Medulla oblongata (tissue), 1 donor: ENCODE data around the gene MINDY4B.

Experiments used
- DNase-seq: peaks from one replicate; pipeline ENCODE4 v3.0.0-alpha.2; 2015; ENCODE audit errors: extremely low spot score

The MINDY4B gene

DNA sequence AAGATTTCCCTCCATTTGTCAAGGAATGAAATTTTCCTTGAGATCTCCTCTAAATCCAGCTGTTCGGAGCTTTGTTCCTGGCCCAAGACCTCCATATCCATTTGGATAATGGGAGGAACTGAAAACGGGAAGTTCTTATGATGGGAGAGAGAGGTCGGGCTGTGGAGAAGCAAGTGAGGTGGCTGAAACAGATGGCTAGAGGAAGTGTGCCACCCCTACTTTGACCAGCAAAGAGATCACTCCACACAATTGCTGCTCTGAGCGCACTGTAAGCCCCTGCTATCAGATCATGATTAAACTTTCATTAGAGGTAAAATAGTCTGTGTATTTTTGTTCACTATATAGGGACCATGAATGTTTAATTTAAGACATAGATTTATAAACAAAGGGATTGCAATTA lies at the start of gene MINDY4B:
TSS of gene MINDY4B (minus strand) at position 101 of the 400 bp plus-strand sequence. CDS start at position 101, 0 bp downstream.
- no peak for DNase-seq

DNA sequence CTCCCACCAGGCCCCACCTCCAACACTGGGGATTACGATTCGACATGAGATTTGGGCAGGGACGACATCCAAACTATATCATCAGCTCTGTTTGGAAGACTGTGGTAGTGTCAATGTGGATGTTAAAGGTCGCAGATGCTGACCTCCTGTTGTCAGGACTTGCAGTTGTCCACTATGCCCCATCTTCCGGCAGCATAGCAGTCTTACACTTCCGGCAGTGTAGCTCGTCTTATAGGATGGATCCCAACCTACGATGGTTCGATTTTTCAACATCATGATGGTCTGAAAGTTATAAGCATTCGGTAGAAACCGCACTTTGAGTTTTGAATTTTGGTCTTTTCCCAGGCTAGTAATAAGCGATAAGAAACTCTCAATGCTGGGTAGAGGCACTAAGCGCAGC lies 46.7 kb upstream of the MINDY4B start:
- DNase-seq, result no peak

DNA sequence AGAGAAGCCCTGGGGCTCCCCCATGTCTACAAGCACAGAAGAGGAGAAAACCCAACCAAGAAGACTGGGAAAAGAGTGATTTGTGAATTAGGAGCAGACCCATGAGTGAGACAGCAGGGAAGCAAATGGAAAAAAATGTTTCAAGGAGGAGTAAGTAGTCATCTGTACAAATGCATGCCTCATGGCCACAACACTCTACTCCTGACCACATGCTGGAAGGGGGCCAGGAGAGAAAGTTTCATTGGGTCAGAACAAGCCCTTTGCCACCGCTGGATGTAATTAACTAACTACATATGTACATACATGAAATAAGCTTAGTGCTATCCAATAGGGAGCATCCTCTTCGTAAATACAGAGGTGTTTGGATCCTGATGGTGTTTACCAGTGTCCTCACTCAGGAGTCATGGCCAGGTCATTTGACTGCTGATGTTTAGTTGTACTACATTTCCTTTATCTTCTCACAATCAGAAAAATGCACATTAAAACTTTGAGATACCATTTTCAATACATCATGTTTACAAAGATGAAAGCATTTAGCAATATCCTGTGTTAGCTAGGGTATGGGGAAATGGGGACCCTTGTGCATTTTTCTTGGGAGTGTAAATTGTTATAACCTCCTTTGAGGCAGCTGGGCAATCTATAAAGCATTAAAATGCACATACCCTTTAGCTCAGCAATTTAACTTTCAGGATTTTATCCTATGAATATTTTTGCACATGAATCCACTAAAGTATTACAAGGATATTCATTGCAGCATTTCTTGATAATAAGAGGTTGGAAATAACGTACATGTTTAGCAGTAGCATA lies 40.2 kb upstream of the MINDY4B start:
- DNase-seq, result no peak

- DNase-seq, result no peak
Measured at GRCh38 chr3:150942221-150942620, 37.0 kb upstream of the MINDY4B start.

GRCh38 chr3:150936693-150937092 lies 31.5 kb upstream of the MINDY4B start:
- DNase-seq, result no peak

- DNase-seq, result no peak
Measured at GRCh38 chr3:150933473-150933995, 28.3 kb upstream of the MINDY4B start.

GRCh38 chr3:150931745-150932144 lies 26.5 kb upstream of the MINDY4B start:
- DNase-seq, result no peak

DNA sequence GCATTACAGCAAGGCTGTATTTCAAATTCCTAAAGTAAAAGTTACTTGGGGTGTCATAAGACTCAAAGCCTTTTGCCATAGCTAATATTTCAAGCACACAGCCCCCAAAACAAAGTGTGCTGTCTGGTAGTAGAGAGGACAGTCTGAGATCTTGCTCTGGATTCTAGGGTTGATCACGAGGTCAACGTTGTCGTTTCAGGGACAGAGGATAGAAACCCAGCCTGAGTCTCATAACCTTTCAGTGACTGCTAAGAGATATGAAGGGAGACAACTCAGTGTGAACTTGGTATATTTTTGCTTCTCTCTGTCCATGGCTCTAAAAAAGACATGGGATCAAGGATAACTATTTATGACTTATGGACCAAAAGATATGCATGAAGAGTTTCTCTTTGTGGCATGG lies 25.6 kb upstream of the MINDY4B start:
- DNase-seq, result no peak

DNA sequence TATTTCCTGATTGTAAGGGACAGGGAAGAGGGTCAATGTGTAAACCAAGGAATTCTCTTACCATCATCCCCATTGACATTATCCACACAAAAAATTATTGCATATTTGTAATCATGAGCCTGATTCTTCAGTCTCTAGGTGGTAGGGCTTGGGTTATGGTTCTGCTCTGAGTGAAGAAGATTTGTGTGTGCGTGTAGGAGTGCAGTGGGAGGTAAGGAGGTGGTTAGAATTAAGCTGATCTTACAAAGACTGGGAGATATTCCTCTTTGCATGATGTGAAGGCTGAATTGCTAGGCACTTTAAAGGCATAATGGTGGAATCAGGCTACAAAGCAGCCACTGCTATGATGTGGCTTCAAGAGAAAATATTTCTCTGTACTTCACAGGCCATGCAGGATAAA lies 23.0 kb upstream of the MINDY4B start:
- no peak for DNase-seq

DNA sequence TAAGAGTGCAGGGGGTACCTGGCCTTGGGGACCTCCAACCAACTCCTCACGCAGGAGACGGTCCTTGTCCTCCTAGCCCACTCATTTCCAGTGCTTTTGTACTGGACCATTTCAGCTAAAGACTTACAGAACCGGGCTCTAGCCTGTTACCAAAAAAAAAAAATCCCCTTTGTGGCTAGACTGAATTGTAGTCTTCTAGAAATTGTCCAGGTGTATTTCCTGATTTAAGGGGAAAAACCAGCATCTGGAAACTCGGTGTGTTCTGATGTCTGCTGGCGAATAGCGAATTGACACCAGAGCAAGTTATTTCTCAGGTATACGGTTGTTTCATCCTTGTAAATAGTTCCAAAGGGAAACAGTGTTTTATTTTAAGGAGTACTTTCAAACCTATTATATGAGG lies 21.1 kb upstream of the MINDY4B start:
- no peak for DNase-seq

DNA sequence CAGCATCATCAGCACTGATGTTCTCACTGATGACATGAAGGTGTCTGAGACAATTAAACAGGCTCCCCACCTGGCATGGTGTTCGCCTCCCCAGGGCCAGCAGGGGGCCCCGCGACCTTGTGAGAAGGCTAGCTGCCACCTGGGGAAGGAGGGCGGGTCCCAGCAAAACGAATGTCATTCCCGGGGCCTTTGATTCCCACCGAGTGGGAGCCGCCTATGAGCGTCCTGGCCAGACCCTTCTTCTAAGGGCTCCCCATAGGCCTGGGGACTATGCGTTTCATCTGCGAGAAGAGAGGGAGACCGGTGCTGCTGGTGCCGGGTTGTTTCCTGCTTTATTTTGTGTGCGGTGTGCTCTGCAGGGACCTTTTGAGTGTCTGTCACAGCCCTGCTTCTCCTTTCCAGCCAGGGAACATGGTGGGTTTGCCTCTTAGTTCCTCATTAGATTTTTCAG lies 20.5 kb upstream of the MINDY4B start:
- peak; percentile 22 for DNase-seq

GRCh38 chr3:150922611-150923010 lies 17.4 kb upstream of the MINDY4B start:
- DNase-seq, result no peak

DNA sequence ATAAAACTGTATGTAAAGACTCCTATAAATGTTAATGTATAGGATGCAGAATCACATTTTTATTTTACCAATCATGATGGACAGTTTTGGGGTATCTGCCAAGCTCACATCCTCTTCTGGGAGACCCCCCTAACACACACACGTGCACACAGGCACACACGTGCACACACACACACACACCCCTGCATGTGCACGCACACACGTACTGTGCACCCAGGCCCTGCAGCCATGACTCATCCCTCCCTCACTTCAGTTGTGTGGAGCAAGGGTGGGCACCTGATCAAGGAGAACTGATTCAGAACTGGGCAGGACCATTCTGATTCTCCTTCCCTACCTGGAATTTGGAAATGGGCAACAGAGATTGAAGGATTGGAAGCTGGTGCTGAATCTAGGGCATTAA lies 16.0 kb upstream of the MINDY4B start:
- DNase-seq, result no peak

GRCh38 chr3:150920236-150920635 lies 15.0 kb upstream of the MINDY4B start:
- DNase-seq, result no peak

DNA sequence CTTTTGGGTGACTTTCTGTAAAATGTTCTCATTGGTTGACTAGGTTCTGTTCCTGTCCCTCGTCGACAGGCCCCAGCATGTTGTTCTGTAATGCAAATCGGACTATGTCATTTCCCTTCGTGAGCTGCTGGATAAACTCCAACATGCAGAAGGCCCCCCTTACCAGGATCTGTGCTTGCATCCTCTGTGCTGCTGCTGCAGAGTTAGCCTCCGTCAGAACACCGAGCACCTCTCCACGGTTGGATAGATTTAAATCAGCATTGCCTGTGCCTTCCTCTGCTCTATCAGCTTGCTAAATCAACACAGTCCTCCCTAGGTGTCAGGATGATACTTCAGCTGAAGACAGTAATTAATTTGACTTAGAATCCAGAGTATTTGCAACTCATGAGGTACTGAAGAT lies 12.7 kb upstream of the MINDY4B start:
- no peak for DNase-seq

- no peak for DNase-seq
Measured at GRCh38 chr3:150913133-150913922, 8.1 kb upstream of the MINDY4B start.

GRCh38 chr3:150912501-150912900 lies 7.3 kb upstream of the MINDY4B start:
- DNase-seq, result no peak

- DNase-seq, result no peak
Measured at GRCh38 chr3:150911771-150912170, 6.5 kb upstream of the MINDY4B start.

- no peak for DNase-seq
Measured at GRCh38 chr3:150906461-150906860, 1.2 kb upstream of the MINDY4B start.

DNA sequence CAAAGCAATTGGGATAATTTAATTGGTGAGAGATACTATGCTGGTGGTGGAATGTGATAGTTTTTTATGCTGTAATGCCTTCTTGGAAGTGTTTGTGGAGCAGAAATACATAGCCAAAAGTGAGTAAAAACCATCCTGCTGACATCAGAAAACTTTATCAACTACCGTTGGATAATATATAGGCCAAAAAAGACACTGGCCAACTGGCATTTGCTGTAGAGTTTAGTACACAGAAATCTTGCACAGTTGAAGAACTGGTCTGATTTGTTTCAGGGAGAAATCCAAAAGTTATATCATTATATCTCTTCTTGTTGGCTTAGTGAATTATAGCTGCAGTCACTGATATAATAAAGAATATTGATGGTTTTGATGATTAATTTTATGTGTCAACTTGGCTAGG lies 507 bp upstream of the MINDY4B start:
- DNase-seq, result no peak

DNA sequence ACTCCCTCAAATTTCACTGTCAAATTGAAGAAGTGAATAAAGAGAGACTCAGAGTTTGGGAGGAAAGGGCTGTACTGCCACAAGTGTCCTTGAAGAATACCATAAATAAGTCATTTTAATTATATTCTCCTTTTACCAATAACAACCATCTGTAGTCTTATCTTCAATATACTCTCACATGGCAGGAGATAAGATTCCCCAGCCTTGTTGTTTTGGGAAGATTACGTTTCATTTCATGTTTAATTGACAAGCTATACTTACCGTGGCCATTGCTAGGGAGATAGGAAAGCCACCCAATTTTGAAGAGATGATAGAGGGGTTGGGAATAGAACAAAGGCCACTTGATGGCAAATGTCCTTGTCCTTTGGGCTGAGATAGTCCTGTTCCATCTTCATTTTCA lies 2.3 kb downstream of the MINDY4B start:
- no peak for DNase-seq

DNA sequence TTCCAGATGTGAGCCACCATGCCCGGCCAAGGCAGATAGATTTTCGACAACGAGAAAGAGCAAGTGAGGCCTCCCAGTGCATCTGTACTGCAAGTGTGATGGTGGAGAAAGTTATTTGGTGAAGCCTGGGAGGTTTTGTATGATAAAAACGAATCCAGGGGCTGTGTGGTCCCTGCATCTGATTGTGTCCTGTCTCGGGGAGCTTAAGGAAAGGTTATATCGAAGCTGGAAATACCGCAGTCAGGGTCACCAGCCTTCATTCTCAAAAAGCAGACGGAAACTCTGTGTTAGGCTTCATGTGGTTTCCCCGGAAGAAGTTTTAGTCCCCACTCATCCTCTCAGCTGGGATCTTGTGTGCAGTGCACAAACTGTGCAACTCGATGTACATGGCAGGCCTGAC lies 3.4 kb downstream of the MINDY4B start:
- no peak for DNase-seq

GRCh38 chr3:150899141-150899540 lies 6.1 kb downstream of the MINDY4B start:
- no peak for DNase-seq
